IMR-90 (cell line): ENCODE results near the gene TBCD. TPM values are rescaled to one million over a fixed set of nuclear protein-coding genes. Genes with fewer than 3 reads are reported as not detected.

Source experiments
- ATAC-seq: fragments of 200-7000 bp; cut with Tn5 transposase; 2 replicates; pipeline ENCODE4 v1.9.1; 2020; ENCODE audit warnings: low read depth, mild to moderate bottlenecking, moderate library complexity
- BruUV-seq: library from RNA; stranded (reverse); fragments of 400-500 nt; replicated peaks from 2 replicates; lab custom pipeline; 2021; lab: Mats Ljungman, UMichigan
- CTCF ChIA-PET: fragments of 300-600 bp; formaldehyde crosslinking; extraction: SDS; loops from one replicate; lab custom pipeline; 2021; ENCODE audit warnings: antibody characterized with exemption; lab: Yijun Ruan, JAX
- POLR2A ChIA-PET: fragments of 300-600 bp; sonication (Branson Sonifier 250); formaldehyde crosslinking; loops from one replicate; lab custom pipeline; 2022; ENCODE audit warnings: antibody characterized with exemption; ENCODE audit not compliant: unreplicated experiment; lab: Charles Lee
- DNase-seq: peaks from one replicate; pipeline ENCODE4 v3.0.0; 2013
- H2AFZ ChIP-seq: replicated peaks from 2 replicates; pipeline ENCODE3; 2013; ENCODE audit warnings: low read length, mild to moderate bottlenecking; ENCODE audit not compliant: poor library complexity
- H2AK5ac ChIP-seq: 2 replicates; pipeline ENCODE4 v1.6.1; 2013; ENCODE audit warnings: low read depth, low read length, inconsistent platforms
- H2AK9ac ChIP-seq: replicated peaks from 2 replicates; pipeline ENCODE3; 2013; ENCODE audit warnings: mild to moderate bottlenecking, low read depth, low read length, moderate library complexity; ENCODE audit not compliant: poor library complexity
- H2BK120ac ChIP-seq: 2 replicates; pipeline ENCODE4 v1.6.1; 2013; ENCODE audit warnings: low read depth, low read length, inconsistent platforms
- H2BK15ac ChIP-seq: 3 replicates; pipeline ENCODE4 v1.6.1; 2013; ENCODE audit warnings: low read depth, low read length, inconsistent platforms
- H2BK20ac ChIP-seq: 2 replicates; pipeline ENCODE4 v1.6.1; 2013; ENCODE audit warnings: low read depth, mild to moderate bottlenecking, inconsistent platforms, low read length, moderate library complexity
- H2BK5ac ChIP-seq: 2 replicates; pipeline ENCODE4 v1.6.1; 2013; ENCODE audit warnings: mild to moderate bottlenecking, low read depth, low read length, inconsistent platforms; ENCODE audit not compliant: poor library complexity, severe bottlenecking
- H3K14ac ChIP-seq: replicated peaks from 2 replicates; pipeline ENCODE4 v1.6.1; 2013; ENCODE audit warnings: low read depth, low read length, inconsistent platforms
- H3K18ac ChIP-seq: 2 replicates; pipeline ENCODE4 v1.6.1; 2013; ENCODE audit warnings: low read depth, low read length, control low read depth
- H3K23ac ChIP-seq: 2 replicates; pipeline ENCODE4 v1.6.1; 2013; ENCODE audit warnings: low read depth, low read length, inconsistent platforms
- H3K27ac ChIP-seq: 2 replicates; pipeline ENCODE4 v1.5.1; 2013; ENCODE audit warnings: mild to moderate bottlenecking, control low read depth, low read length; ENCODE audit not compliant: insufficient read depth
- H3K27me3 ChIP-seq: 2 replicates; pipeline ENCODE4 v1.6.1; 2013; ENCODE audit warnings: low read length; ENCODE audit not compliant: control insufficient read depth, insufficient read depth
- H3K36me3 ChIP-seq: 2 replicates; pipeline ENCODE4 v1.6.1; 2013; ENCODE audit warnings: low read length, mixed read lengths; ENCODE audit not compliant: control insufficient read depth, insufficient read depth
- H3K4ac ChIP-seq: 2 replicates; pipeline ENCODE4 v1.6.1; 2013; ENCODE audit warnings: low read depth, low read length, inconsistent platforms
- H3K4me1 ChIP-seq: 2 replicates; pipeline ENCODE4 v1.6.1; 2013; ENCODE audit warnings: low read length, mixed read lengths; ENCODE audit not compliant: control insufficient read depth, insufficient read depth
- H3K4me2 ChIP-seq: 2 replicates; pipeline ENCODE4 v1.6.1; 2013; ENCODE audit warnings: low read depth, mild to moderate bottlenecking, control low read depth, low read length, moderate library complexity
- H3K4me3 ChIP-seq: 2 replicates; pipeline ENCODE4 v1.5.1; 2013; ENCODE audit warnings: low read depth, mild to moderate bottlenecking, control low read depth, low read length, moderate library complexity; ENCODE audit not compliant: insufficient read depth
- H3K56ac ChIP-seq: 2 replicates; pipeline ENCODE4 v1.6.1; 2013; ENCODE audit warnings: low read length, inconsistent platforms; ENCODE audit not compliant: insufficient read depth; ENCODE audit errors: extremely low read depth
- H3K79me1 ChIP-seq, 2 experiments: 2 replicates each; pipeline ENCODE4 v1.6.1; 2013; ENCODE audit warnings: low read length in 2 of 2, inconsistent platforms in 1 of 2, low read depth in 1 of 2
- H3K9ac ChIP-seq: 2 replicates; pipeline ENCODE4 v1.6.1; 2013; ENCODE audit warnings: low read depth, low read length, control low read depth
- H3K9me1 ChIP-seq: 2 replicates; pipeline ENCODE4 v1.6.1; 2013; ENCODE audit warnings: low read length, inconsistent platforms; ENCODE audit not compliant: insufficient read depth
- H3K9me3 ChIP-seq: 2 replicates; pipeline ENCODE4 v1.6.1; 2013; ENCODE audit warnings: low read length; ENCODE audit not compliant: control insufficient read depth, insufficient read depth
- H4K20me1 ChIP-seq: 2 replicates; pipeline ENCODE4 v1.6.1; 2013; ENCODE audit warnings: low read length, inconsistent platforms; ENCODE audit not compliant: insufficient read depth
- H4K5ac ChIP-seq: 2 replicates; pipeline ENCODE4 v1.6.1; 2013; ENCODE audit warnings: mild to moderate bottlenecking, low read depth, low read length, control low read depth
- H4K8ac ChIP-seq, 2 experiments: 2 replicates each; pipeline ENCODE4 v1.6.1; 2013; ENCODE audit warnings: low read depth in 2 of 2, low read length in 2 of 2, control low read depth in 1 of 2, inconsistent platforms in 1 of 2
- H4K91ac ChIP-seq: 2 replicates; pipeline ENCODE4 v1.6.1; 2013; ENCODE audit warnings: low read depth, low read length, inconsistent platforms; ENCODE audit not compliant: insufficient read depth
- BHLHE40 ChIP-seq: fragments of 150-350 bp; IDR thresholded peaks from 2 replicates; pipeline ENCODE4 v1.6.1; 2016; ENCODE audit warnings: mild to moderate bottlenecking, low read depth, low read length
- CEBPB ChIP-seq: IDR thresholded peaks from 2 replicates; pipeline ENCODE4 v1.6.1; 2012; ENCODE audit warnings: low read depth, low read length, improper control_type of control experiment
- CHD1 ChIP-seq: IDR thresholded peaks from 2 replicates; pipeline ENCODE4 v1.6.1; 2012; ENCODE audit warnings: low read depth, low read length, improper control_type of control experiment
- FOS ChIP-seq: fragments of 150-350 bp; IDR thresholded peaks from 2 replicates; pipeline ENCODE4 v1.6.1; 2016; ENCODE audit warnings: low read depth, low read length
- MAFK ChIP-seq: IDR thresholded peaks from 2 replicates; pipeline ENCODE4 v1.6.1; 2012; ENCODE audit warnings: low read depth, low read length, improper control_type of control experiment
- MAZ ChIP-seq: IDR thresholded peaks from 2 replicates; pipeline ENCODE4 v1.6.1; 2012; ENCODE audit warnings: low read depth, mild to moderate bottlenecking, low read length, improper control_type of control experiment, moderate library complexity, borderline replicate concordance
- MXI1 ChIP-seq: IDR thresholded peaks from 2 replicates; pipeline ENCODE4 v1.6.1; 2012; ENCODE audit warnings: low read depth, mild to moderate bottlenecking, low read length, moderate library complexity, borderline replicate concordance
- NFE2L2 ChIP-seq: fragments of 150-350 bp; IDR thresholded peaks from 2 replicates; pipeline ENCODE4 v1.6.1; 2016; ENCODE audit warnings: low read depth, mild to moderate bottlenecking, low read length
- POLR2A ChIP-seq: IDR thresholded peaks from 2 replicates; pipeline ENCODE4 v1.6.1; 2012; ENCODE audit warnings: mild to moderate bottlenecking, low read depth, low read length
- RAD21 ChIP-seq: IDR thresholded peaks from 2 replicates; pipeline ENCODE4 v1.6.1; 2012; ENCODE audit warnings: low read length, improper control_type of control experiment
- RCOR1 ChIP-seq: IDR thresholded peaks from 2 replicates; pipeline ENCODE4 v1.6.1; 2012; ENCODE audit warnings: mild to moderate bottlenecking, low read length, improper control_type of control experiment; ENCODE audit not compliant: insufficient replicate concordance
- RFX5 ChIP-seq: IDR thresholded peaks from 2 replicates; pipeline ENCODE4 v1.8.0; 2012; ENCODE audit warnings: low read depth, mild to moderate bottlenecking, low read length, moderate library complexity
- WGBS, 2 experiments: methylation state at CpG; one replicate each; pipeline versions ENCODE4 v1.1.5 to v1.1.7; 2013; ENCODE audit warnings: missing lambda C conversion rate in 2 of 2; ENCODE audit not compliant: insufficient read length in 1 of 2; ENCODE audit errors: extremely low coverage in 2 of 2; 5-methylcytosine and 5-hydroxymethylcytosine counted together
- dilution Hi-C: fragments of 300-500 bp; cut with HindIII; formaldehyde crosslinking; loops from one replicate; pipeline ENCODE4 v1.14.3; 2018; ENCODE audit warnings: low sequenced_read_pairs; ENCODE audit not compliant: unreplicated experiment
- in situ Hi-C: fragments of 300-500 bp; cut with MboI; formaldehyde crosslinking; loops from 3 replicates; pipeline ENCODE4 v1.14.3; 2019; ENCODE audit warnings: low sequenced_read_pairs, inconsistent platforms, mixed read lengths
- intact Hi-C: fragments of 100-400 bp; cut with micrococcal nuclease; formaldehyde crosslinking; loops from 2 replicates; pipeline ENCODE4 v1.10.0; 2022
- polyA plus RNA-seq, 3 experiments: library from polyadenylated mRNA; depleted of rRNA; stranded (reverse); fragments of >200 nt; gene quantifications; 2 replicates each; pipeline ENCODE4 v1.2.3, GENCODE V29; 2012; ENCODE audit warnings: low replicate concordance in 1 of 3
- total RNA-seq: library from RNA; depleted of rRNA; stranded (reverse); fragments of >200 nt; gene quantifications from 2 replicates; pipeline ENCODE4 v1.2.3, GENCODE V29; 2012
- TF ChIP-seq, protein P1 (sequence below): fragments of 150-350 bp; IDR thresholded peaks from 2 replicates; pipeline ENCODE4 v1.6.1; 2017; ENCODE audit warnings: mild to moderate bottlenecking, antibody characterized with exemption, low read length, low read depth
- TF ChIP-seq, protein P2 (sequence below): conservative IDR thresholded peaks from 2 replicates; pipeline ENCODE4 v1.5.1; 2012; ENCODE audit warnings: mild to moderate bottlenecking, low read depth, low read length, improper control_type of control experiment
- TF ChIP-seq, protein P3 (sequence below): fragments of 150-350 bp; IDR thresholded peaks from 2 replicates; pipeline ENCODE4 v1.6.1; 2016; ENCODE audit warnings: low read depth, mild to moderate bottlenecking, low read length, moderate library complexity, borderline replicate concordance

TBCD gene
- total and polyA plus RNA-seq, 2 of the 4 experiments (the other 2 are of a cell fraction), result 21.9 to 54.5 TPM

DNA sequence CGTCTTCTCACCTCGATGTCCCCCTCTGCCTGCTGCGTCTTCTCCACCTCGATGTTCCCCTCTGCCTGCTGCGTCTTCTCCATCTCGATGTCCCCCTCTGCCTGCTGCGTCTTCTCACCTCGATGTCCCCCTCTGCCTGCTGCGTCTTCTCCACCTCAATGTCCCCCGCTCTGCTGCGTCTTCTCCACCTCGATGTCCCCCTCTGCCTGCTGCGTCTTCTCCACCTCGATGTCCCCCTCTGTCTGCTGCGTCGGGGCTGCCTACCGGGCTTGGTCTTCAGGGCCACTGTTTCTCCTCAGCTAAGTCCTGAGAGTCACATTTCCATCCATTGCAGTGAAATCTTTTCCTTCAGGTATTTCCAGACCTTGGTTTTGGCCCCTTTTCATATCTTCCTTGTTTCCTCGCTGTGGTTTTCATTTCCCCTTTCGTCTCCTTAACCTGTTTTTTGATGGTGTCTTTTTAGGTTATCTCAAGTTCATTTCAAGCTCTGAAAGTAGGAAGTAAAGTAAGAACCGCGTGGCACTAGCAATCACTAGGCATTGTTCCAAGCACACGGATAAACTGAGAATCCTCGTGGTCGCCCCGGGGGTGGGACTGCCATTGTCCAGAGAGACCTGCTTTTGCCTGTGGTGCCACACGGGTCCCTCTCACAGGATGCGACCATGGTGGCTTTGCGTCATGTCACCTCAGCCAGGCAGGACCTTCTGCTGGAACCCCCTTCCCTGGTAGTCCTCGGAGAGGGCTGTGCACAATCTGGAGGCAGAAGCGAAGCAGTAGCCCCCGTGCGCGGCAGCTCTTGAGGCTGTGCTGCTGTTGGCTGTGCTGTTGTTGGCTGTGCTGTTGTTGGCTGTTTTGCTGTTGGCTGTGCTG is 97.4 kb downstream of the TBCD start:
- in situ Hi-C loops (no loop called here), dilution Hi-C loops (no loop called here), intact Hi-C loops (no loop called here)
- peaks cover 6 to 37% of the 10 kb centered on the region in 2 experiments for H3K79me1 ChIP-seq
- no peak for TF ChIP-seq NFE2L2
- no peak for TF ChIP-seq BHLHE40
- TF ChIP-seq, protein P1, sequence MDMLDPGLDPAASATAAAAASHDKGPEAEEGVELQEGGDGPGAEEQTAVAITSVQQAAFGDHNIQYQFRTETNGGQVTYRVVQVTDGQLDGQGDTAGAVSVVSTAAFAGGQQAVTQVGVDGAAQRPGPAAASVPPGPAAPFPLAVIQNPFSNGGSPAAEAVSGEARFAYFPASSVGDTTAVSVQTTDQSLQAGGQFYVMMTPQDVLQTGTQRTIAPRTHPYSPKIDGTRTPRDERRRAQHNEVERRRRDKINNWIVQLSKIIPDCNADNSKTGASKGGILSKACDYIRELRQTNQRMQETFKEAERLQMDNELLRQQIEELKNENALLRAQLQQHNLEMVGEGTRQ, result no peak
- TF ChIP-seq RAD21, result no peak
- TF ChIP-seq FOS, result no peak
- no peak for TF ChIP-seq CEBPB
- TF ChIP-seq, protein P2, sequence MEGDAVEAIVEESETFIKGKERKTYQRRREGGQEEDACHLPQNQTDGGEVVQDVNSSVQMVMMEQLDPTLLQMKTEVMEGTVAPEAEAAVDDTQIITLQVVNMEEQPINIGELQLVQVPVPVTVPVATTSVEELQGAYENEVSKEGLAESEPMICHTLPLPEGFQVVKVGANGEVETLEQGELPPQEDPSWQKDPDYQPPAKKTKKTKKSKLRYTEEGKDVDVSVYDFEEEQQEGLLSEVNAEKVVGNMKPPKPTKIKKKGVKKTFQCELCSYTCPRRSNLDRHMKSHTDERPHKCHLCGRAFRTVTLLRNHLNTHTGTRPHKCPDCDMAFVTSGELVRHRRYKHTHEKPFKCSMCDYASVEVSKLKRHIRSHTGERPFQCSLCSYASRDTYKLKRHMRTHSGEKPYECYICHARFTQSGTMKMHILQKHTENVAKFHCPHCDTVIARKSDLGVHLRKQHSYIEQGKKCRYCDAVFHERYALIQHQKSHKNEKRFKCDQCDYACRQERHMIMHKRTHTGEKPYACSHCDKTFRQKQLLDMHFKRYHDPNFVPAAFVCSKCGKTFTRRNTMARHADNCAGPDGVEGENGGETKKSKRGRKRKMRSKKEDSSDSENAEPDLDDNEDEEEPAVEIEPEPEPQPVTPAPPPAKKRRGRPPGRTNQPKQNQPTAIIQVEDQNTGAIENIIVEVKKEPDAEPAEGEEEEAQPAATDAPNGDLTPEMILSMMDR, result no peak
- TF ChIP-seq, protein P3, sequence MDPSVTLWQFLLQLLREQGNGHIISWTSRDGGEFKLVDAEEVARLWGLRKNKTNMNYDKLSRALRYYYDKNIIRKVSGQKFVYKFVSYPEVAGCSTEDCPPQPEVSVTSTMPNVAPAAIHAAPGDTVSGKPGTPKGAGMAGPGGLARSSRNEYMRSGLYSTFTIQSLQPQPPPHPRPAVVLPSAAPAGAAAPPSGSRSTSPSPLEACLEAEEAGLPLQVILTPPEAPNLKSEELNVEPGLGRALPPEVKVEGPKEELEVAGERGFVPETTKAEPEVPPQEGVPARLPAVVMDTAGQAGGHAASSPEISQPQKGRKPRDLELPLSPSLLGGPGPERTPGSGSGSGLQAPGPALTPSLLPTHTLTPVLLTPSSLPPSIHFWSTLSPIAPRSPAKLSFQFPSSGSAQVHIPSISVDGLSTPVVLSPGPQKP, result no peak
- no peak for TF ChIP-seq RFX5
- no peak for TF ChIP-seq CHD1
- TF ChIP-seq MXI1, result no peak
- TF ChIP-seq RCOR1, result no peak
- no peak for TF ChIP-seq MAZ
- TF ChIP-seq MAFK, result no peak
- no peak for TF ChIP-seq POLR2A
- no peak overlapping the region for H4K8ac ChIP-seq
- 95% methylated on average over 20 of the region's 33 CpGs; no CpG with 5 or more reads in 1 of the 2 experiments for WGBS, 2 experiments
- H3K23ac ChIP-seq, result no peak overlapping the region
- peaks cover 4% of the 10 kb centered on the region; the same call in 1 of the 2 replicates for H3K36me3 ChIP-seq
- H2BK120ac ChIP-seq, result no peak overlapping the region
- no peak overlapping the region for H3K14ac ChIP-seq
- no peak overlapping the region for H3K27ac ChIP-seq
- no peak overlapping the region for H2AFZ ChIP-seq
- no peaks in the 10 kb centered on the region for H3K4me1 ChIP-seq
- no peak overlapping the region for H3K18ac ChIP-seq
- POLR2A ChIA-PET, result no interaction called here
- H4K5ac ChIP-seq, result no peak overlapping the region
- no peak overlapping the region for H2AK9ac ChIP-seq
- no peak overlapping the region for H2AK5ac ChIP-seq
- H4K91ac ChIP-seq, result no peak overlapping the region
- H3K9ac ChIP-seq, result no peak overlapping the region
- ATAC-seq, result no peak
- no peak overlapping the region for H2BK20ac ChIP-seq
- BruUV-seq, result no TSS peak
- peaks cover 5% of the 10 kb centered on the region; the same call in 1 of the 2 replicates for H3K9me1 ChIP-seq
- no peak overlapping the region for H3K4me2 ChIP-seq
- H3K4ac ChIP-seq, result no peak overlapping the region
- H3K27me3 ChIP-seq, result no peaks in the 10 kb centered on the region
- H3K9me3 ChIP-seq, result no peaks in the 10 kb centered on the region
- CTCF ChIA-PET, result no interaction called here
- no peak for DNase-seq
- H3K56ac ChIP-seq, result no peak overlapping the region
- no peak overlapping the region for H2BK5ac ChIP-seq
- no peak overlapping the region for H3K4me3 ChIP-seq
- no peak overlapping the region for H2BK15ac ChIP-seq
- no peaks in the 10 kb centered on the region; the same call in 1 of the 2 replicates for H4K20me1 ChIP-seq
